Nephron progenitor cell (in vitro differentiated cells): Measurements from ENCODE around the gene MOK.

Experiments
- DNase-seq: peaks from one replicate; pipeline ENCODE4 v3.0.0; 2021
- H3K27ac Mint-ChIP-seq: 2 replicates; pipeline ENCODE4 v1.8.0; 2021; ENCODE audit warnings: mild to moderate bottlenecking, moderate library complexity, mixed read lengths
- H3K27me3 Mint-ChIP-seq: 2 replicates; pipeline ENCODE4 v1.8.0; 2021; ENCODE audit warnings: mild to moderate bottlenecking, low read depth, mixed read lengths; ENCODE audit not compliant: poor library complexity
- H3K36me3 Mint-ChIP-seq: 2 replicates; pipeline ENCODE4 v1.8.0; 2021; ENCODE audit warnings: low read depth, mixed read lengths
- H3K4me1 Mint-ChIP-seq: 2 replicates; pipeline ENCODE4 v1.8.0; 2021; ENCODE audit warnings: mixed read lengths
- H3K4me3 Mint-ChIP-seq: 2 replicates; pipeline ENCODE4 v1.8.0; 2021; ENCODE audit warnings: mild to moderate bottlenecking, moderate library complexity, mixed read lengths
- H3K9me3 Mint-ChIP-seq: 2 replicates; pipeline ENCODE4 v1.8.0; 2021; ENCODE audit warnings: mild to moderate bottlenecking, moderate library complexity, mixed read lengths
- CTCF ChIP-seq: fragments of 200-600 bp; sonication (generic); IDR thresholded peaks from 2 replicates; pipeline ENCODE4 v1.5.0; 2021; ENCODE audit warnings: antibody characterized with exemption

Gene MOK

GRCh38 chr14:102197317-102197853, 107.6 kb downstream of the MOK start:
- Mint-ChIP-seq H3K4me1 (peaks cover 74% of the 10 kb centered on the region), H3K36me3 (peaks cover 40% of the 10 kb centered on the region), H3K9me3 (no peaks in the 10 kb centered on the region), H3K4me3 (no peak overlapping the region), H3K27me3 (peaks cover 3% of the 10 kb centered on the region), H3K27ac (no peak overlapping the region)
- no peak for DNase-seq
- no peak for TF ChIP-seq CTCF

GRCh38 chr14:102196902-102197230, 108.1 kb downstream of the MOK start:
- TF ChIP-seq CTCF, result no peak
- Mint-ChIP-seq H3K27me3 (peaks cover 3% of the 10 kb centered on the region), H3K36me3 (peaks cover 40% of the 10 kb centered on the region), H3K4me1 (peaks cover 69% of the 10 kb centered on the region), H3K9me3 (no peaks in the 10 kb centered on the region), H3K27ac (no peak overlapping the region), H3K4me3 (no peak overlapping the region)
- no peak for DNase-seq

- no peak for TF ChIP-seq CTCF
Measured at GRCh38 chr14:102196039-102196901, 108.7 kb downstream of the MOK start.

GRCh38 chr14:102195446-102195845, 109.5 kb downstream of the MOK start:
- no peak overlapping the region for H3K4me3 Mint-ChIP-seq

More at GRCh38 chr14:102196039-102196901, 108.7 kb downstream of the MOK start:
- peaks cover 68% of the 10 kb centered on the region for H3K4me1 Mint-ChIP-seq
- peak overlapping the region; percentile 36 for H3K27ac Mint-ChIP-seq
- H3K9me3 Mint-ChIP-seq, result no peaks in the 10 kb centered on the region
- H3K36me3 Mint-ChIP-seq, result peaks cover 40% of the 10 kb centered on the region
- DNase-seq, result no peak
- H3K27me3 Mint-ChIP-seq, result peaks cover 3% of the 10 kb centered on the region
- no peak overlapping the region for H3K4me3 Mint-ChIP-seq

GRCh38 chr14:102194856-102195255, 110.1 kb downstream of the MOK start:
- Mint-ChIP-seq H3K4me1 (peaks cover 64% of the 10 kb centered on the region), H3K9me3 (no peaks in the 10 kb centered on the region), H3K27me3 (peaks cover 3% of the 10 kb centered on the region), H3K4me3 (no peak overlapping the region), H3K27ac (no peak overlapping the region), H3K36me3 (peaks cover 39% of the 10 kb centered on the region)
- no peak for TF ChIP-seq CTCF
- DNase-seq, result no peak

More at GRCh38 chr14:102195446-102195845, 109.5 kb downstream of the MOK start:
- Mint-ChIP-seq H3K4me1 (peaks cover 67% of the 10 kb centered on the region), H3K36me3 (peaks cover 40% of the 10 kb centered on the region), H3K9me3 (no peaks in the 10 kb centered on the region), H3K27me3 (peaks cover 3% of the 10 kb centered on the region), H3K27ac (no peak overlapping the region)
- DNase-seq, result no peak
- no peak for TF ChIP-seq CTCF
